ENCODE results near the gene SECISBP2.

SECISBP2 gene

DNA sequence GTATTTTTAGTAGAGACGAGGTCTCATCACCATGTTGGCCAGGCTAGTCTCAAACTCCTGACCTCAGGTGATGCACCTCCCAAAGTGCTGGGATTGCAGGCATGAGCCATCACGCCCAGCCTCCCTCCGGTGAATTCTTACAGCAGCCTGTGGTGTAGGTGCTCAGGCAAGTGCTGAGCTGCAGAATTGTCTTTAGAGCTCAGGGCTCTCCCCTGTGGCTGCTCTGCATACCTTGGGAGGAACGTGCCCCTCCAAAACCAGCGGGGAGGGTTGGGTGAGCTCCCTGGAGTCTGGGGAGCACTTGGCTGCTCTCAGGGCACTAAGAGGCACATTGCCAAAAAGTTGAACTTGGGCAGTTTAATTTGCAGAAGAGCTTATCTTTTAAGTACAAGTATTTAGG is 29.4 kb downstream of the SECISBP2 start:
- DNase-seq (ENCODE audit: low read depth): no peak

DNA sequence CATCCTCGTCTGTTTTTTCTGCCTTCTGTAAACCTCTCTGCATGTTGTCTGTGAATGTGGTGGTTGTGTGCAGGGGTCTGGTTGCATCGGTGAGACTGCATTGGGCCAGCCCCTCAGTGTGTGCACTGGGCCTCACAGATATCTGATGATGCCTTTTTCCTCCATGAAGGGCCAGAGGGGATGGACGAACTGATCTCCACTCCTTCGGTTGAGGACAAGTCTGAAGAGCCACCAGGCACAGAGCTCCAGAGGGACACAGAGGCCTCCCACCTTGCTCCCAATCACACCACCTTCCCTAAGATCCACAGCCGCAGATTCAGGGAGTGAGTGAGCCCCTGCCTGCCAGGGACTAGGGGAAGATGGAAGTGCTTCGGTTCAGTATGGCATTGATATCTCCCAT is 31.3 kb downstream of the SECISBP2 start:
- no peak for DNase-seq (ENCODE audit: low read depth)

DNA sequence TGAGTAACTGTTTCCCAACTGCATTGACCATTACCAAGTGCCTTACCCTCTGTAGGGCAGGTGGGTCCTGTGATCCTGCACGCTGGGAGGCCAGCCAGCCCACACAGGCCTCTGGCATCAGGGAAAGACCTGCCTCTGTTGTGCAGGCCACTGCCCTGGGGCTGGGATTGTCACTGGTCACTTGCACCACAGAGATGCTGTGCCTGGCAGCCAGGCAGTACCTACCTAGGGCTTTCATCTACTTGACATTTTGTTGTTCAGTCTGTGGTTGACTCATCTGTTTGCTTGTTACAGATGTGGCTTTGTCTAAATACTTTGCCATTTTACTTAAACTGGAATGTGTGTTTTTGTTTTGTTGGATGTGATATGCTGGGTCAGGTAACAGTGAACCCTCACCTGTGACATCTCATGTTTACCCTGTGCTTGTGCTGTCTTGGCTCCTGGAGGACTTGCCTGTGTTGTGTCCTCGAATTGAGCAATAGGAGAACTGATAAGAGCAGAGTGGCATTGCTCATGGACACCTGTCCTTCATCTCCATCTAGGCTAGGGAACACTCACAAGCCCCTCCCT is 32.8 kb downstream of the SECISBP2 start:
- no peak for DNase-seq (ENCODE audit: low read depth)

DNA sequence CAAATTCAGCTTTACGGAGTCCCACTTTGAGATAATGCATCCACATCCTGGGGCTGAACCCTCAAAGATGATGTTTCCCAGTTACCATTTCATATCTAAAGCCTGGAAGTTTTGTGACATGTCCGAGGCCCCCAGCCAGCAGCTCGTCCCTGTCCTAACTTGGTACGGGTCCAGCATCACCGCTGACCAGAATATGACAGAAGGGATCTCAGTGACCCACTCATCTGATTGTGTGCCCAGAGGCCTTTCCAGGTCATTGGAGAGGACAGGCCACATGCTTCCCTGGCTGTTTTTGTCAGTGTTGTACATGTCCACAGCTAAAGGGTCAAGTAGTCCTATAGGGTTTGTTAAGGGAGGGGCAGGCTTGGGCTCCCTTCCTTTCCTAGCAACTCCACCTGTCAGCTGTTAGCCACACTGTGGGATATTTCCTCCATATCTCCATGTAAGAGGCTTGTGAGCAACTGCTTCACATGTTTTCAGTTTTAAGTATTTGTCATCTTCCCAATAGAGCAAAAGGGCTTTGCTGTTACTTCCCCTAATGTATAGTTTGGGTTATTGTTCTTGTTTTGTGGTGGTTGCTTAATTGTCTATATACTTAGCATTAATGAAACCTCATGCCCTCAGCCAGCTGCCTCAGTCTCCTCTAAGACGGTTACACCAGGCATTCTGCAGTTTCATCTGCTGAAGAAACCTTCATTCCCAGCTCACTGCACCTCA is 33.4 kb downstream of the SECISBP2 start:
- DNase-seq (ENCODE audit: low read depth): no peak

DNA sequence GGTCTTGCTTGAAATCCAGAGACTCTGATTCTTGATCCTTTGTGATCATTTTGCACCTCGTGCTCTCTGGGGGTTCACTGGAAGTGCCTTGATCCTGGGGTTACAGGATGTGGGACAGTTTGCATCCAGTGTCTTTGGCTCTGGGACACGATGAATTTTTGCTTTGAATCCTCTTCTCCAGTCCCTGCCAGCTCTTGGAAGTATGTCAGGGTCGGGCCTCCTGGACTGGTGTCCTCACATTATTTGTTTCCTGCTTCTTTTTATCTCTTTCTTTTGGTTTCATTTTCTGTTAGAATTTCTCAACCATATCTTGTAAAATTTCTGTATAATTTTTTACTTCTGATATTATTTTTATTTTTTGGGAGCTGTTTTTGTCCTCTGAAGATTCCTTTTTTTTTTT is 34.2 kb downstream of the SECISBP2 start:
- DNase-seq (ENCODE audit: low read depth): no peak

DNA sequence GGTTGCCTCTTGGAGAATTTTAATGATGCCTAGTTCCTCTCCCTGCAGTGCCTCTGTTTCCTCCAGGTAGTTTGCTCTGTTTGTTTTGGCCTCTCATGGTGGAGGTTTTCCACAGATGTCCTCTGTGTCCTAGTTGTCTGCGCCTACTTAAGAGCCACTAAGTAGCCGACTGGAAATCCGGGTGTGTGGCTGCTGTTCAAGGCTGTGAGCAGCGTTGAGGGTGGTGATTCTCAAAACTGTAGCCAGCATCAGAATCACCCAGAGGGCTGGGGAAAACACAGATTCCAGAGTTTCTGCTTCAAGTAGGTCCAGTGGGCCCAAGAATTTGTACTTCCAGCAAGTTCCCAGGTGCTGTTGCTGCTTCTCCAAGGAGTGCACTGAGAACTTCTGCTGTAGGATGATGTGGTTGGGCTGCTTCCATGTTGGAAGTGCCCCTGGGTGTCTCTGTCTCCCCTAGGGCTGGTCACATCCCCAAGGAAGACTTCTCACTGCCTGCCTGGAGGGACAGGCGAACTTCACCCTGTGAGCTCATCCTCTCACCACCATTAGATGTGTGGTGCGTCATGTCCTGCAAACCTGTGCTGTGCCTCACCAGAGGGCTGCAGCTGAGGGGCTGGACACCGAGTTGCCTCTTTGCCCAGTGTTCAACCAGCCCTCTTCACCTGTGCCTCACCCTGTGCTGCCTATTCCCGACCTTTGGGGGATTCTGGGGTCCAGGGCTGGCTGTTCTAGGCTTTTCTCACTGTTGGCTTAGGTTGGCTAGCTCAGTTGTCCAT is 34.8 kb downstream of the SECISBP2 start:
- DNase-seq (ENCODE audit: low read depth): no peak

DNA sequence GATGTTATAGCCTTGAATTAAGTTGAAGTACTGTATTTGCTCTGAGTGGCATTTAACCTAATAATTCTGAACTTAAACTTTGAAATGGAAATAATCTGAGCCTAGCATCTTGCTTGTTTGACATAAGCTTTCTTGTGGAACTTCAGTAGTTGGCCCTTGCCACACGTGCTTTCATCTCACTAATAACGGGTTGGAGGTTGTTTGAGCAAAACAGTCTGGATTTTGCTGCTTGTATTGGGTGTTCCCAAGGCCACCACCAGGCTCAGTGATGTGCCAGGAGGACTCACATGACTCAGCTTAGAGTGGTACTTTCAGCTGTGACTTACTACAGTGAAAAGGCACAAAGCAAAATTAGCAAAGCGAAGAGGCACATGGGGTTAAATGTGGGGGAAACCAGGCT is 35.7 kb downstream of the SECISBP2 start:
- no peak for DNase-seq (ENCODE audit: low read depth)

DNA sequence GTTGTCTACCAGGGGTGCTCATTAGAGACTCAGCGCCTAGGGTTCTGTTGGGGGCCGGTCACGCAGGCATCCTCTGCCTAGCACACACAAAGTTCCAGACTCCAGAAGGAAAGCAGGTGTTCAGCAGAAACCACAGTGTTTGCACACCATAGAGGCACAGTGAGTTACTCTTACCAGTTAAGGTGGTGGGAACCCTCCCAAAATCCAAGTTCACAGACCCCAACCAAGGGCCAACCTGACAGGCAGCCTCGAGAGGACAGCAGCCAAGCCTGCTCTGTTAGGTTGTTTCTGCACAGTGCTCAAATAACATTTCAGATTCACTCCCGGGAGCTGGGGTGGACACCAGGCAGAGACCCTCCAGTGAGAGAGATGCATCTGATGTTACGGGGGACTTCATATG is 36.2 kb downstream of the SECISBP2 start:
- DNase-seq (ENCODE audit: low read depth): no peak

DNA sequence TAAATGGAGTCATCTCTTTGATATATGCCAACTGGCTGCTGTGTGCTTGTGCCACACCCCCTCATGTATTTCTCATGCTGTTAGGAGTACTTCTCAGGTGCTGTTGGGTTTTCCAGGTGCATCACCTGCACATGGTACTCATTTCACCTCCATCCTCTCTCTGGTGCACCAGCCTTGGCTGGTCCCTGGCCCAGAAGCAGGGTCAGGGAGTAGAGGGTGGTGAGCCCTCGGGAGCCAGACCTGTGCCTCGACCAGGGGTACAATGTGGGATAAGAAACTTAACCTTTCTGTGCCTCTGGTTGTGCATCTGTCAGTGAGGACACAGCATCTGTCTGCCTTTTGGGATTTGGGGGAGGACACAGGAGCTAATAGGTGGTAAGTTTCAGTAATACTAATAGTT is 38.5 kb downstream of the SECISBP2 start:
- DNase-seq (ENCODE audit: low read depth): no peak

DNA sequence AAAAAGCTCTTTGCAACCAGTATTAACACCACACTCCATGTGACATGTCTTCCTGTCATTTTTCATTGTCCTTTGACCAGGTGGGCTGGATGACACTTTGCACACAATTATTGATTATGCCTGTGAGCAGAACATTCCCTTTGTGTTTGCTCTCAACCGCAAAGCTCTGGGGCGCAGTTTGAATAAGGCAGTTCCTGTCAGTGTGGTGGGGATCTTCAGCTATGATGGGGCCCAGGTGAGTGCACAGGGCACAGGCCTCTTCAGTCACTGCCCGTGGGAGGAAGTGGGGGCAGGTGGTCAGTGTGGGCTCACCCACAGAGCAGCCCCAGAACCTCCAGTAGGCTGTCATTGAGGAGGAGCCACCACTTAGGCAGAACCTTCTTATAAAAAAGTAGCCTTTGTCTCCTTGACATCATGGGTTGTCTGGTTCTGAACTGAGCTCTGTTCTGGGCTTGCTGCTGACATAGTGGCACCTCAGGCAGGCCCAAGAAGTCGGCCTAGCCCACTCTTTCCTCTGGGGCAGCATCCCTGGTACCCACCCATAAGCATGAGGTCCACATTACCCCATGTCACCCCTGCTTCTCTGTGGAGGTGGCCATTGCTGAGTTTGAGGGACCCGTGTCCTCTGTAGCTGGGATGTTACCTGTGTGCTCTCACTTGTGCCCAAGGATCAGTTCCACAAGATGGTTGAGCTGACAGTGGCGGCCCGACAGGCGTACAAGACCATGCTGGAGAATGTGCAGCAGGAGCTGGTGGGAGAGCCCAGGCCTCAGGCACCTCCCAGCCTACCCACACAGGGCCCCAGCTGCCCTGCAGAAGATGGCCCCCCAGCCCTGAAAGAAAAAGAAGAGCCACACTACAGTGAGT is 39.3 kb downstream of the SECISBP2 start:
- no peak for DNase-seq (ENCODE audit: low read depth)

DNA sequence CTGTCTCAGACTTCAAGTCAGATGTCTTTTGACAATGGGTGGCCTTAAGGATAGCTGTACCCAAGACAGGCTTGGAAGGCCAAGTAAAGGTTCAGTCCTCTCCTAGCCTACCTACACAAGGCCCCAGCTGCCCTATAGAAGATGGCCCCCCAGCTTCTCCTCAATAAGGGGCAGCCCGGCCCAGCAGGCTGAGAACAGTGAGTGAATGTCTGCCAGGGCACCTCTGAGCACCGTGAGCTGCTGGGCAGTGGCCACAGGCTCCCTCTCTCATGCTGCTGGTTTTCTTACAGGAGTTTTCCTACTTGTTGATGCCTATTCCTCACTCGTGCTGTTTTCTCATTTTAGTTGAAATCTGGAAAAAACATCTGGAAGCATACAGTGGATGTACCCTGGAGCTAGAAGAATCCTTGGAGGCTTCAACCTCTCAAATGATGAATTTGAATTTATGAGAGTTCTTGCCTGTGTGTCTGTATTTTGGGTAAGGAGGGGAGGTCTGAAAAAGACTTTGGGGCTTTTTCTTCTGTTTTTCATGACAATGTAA is 40.1 kb downstream of the SECISBP2 start:
- DNase-seq (ENCODE audit: low read depth): no peak

DNA sequence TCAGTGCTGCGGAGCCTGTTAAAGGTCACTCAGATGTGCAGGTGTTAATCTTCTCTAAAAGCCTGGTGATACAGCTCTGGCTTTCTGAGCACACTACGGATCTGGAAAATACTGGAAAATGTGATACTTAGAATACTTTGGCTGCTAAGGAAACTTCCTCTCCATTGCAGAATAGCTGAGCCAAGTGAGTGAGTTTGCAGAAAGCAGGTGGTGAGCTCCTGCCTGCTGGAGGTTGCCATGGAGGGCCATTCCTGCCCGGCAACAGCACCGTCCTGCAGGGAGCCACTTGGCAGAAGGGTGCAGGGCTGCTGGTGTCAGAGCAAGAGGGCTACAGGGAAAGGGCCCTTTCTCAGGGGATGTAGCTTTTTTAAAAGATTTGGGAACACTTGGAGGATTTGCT is 40.7 kb downstream of the SECISBP2 start:
- no peak for DNase-seq (ENCODE audit: low read depth)

DNA sequence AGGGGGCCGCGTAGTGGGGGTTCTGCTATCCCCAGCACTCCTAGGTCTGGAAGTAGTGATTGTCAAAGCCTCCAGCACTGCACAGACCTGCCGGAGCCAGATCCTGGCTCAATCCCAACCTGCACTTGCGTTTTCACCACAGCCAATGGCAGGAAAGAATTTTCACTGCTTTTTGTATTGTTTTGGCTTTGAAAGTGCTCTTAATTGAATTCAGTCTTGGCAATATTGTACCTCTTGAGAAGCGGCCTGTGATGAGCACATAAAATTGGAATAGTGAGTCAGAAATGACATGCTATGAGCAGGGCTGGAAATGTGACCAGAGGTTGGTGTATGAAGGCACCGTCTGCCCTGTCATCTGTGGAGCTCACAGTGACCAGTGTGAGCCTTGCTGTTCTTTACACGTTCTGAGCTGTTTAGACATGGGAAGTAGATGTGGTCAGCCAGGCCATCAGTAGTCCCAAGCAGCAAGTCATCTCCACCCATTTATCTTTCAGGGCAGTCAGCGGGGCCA is 41.5 kb downstream of the SECISBP2 start:
- no peak for DNase-seq (ENCODE audit: low read depth)

DNA sequence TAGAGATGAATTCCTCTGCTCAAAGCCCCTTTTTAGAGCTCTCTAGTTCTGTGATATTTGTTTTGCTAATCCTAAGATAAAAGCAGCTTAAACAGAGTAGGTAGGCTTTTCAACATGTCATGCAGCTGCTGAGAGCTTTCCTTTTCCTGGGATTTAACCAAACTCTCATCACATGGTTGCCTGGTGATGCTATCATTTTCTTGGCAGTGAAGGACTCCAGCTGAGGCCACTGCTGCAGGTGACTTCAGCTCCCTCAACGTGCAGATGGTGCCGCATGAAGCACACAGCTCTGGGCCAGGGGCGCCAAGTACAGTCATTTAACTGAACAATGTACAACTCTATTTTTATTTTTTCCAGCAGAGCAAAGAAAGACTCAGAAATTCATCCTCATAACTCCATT is 42.2 kb downstream of the SECISBP2 start:
- no peak for DNase-seq (ENCODE audit: low read depth)

DNA sequence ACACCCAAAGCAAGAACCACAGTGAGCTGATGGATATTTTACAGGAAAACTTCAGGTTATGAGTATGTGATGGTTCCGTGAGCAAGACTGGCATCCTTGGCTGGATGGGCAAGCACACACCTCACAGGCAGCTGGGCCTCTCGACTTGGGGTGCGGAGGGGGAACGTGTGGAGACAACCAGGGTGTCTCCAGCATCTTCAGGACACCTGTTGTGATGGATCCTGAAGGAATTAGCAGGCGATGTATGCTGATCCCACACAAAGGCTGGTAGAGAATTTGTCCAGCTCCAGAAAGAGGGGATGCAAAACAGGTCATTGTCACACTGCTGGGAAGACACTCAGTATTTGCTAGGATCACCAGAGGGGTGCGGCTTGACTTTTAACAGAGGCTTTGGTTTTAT is 42.7 kb downstream of the SECISBP2 start:
- no peak for DNase-seq (ENCODE audit: low read depth)

DNA sequence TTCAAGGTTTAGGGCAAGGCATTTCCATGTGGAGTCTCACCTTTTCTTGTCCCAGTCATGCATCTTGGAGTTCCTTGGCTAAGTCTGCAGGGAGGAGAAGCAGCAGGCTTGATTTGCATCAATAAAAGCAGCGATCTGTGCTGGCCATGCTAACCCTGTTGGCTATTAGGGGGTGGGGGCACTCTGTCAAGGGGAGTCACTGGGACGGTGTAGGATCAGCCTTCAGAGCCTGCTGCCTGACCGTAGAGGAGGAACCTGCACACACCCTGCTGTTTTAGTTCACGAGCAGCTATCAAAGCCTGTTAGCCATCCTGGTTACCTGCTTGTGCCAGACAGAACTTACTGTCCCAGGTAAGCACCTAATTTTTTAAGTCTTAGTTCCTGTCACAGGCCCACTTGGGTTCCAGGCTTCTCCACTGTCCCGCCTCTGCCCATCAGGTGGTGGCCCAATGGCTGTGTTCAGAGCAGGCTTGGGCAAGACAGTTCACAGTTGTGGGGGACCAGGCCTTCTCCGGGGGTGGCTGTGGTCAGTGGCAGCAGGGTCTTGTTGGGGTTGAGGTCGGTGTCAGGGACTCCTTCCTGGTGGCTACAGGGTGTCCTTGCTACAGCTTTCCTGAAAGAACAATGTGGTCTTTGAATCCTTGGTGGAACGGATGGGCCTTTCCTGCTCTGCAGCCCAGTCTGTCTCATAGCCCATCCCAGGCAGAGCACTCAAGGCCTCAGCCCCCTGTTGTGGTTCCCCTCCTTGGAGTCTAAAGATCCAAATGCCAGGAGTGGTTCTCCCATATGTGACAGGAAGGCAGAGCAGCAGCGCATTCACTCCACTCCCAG is 43.7 kb downstream of the SECISBP2 start:
- no peak for DNase-seq (ENCODE audit: low read depth)

DNA sequence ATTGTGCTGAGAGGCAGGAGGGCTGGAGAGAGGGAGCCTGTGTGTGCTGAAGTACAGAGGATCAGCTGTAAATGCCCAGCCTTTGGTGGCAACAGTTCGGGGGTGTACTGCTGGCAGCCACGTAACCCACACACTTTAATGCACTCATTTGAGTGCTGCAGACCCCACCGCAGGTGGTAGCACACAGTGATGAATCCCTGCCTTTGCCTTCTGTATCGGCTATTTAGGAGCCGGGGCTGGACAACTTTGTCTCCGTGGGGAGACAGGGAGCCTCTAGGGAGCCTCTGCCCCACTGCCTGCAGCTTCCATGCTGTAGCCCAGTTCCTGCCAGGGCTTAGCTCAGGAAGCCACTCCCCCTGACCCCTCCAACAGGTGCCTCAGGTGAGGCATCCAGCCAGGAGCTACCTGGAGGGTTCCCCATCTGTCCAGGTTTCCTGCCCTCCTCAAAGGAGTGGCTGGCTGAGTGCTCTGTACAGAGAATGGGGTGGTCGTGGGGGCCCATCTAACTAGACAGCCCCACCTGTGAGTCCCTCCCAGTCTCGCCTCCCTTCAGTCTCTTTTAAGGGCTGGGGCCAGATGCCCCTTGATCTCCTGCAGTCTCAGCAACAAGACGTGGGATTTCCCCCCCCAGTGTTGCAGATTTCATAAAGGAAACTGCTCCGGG is 44.5 kb downstream of the SECISBP2 start:
- no peak for DNase-seq (ENCODE audit: low read depth)

DNA sequence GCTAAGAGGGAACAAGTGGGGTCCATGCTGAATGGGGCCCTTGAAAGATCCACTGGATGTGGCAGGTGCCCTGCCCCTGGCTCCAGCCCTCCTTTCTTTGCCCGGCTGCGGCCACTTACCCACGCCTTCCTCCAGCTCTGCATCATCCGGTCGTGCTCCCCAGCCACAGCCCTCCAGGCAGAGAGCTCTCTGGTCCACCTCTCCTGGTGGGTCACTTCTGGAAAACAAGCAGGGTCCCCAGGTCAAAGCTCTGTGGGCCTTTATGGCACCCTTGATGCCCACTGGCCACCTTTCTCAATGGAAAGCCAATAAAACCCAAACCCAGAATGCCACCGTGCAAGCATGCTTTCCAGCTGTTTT is 45.0 kb downstream of the SECISBP2 start:
- DNase-seq (ENCODE audit: low read depth): no peak

DNA sequence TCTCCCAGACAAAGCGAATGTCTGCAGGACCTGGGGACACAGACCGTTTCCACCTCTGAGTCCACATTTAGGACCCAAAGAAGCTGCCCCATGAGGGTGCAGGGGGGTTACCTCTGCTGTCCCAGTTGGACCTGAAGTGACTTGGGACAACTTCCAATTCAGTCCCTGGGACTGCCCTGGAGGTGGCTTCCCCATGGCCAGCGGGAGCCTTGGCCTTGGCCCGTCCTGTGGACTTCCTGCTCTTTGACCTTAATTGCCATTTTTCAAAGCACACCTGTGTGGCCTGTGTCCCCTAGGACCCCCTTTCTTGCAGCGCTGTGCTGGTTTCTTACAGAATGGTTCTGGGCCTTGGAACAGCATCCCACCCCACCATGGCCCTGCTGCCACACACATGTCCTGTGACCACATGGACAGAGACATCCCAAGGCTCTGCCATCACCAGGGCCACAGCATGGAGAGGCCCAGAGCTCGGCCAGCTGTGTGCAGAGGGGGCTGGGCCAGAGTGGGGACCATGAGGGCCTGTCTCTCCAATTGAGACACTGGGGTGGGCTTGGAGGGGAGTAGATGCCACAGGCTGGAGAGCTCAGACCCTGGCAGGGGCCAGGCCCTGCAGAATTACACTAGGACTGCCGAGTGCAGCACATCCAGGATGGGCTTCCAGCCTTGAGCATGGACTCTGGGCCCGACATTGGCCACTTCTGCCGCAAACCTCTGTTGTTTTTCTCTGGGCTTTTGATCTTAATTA is 45.8 kb downstream of the SECISBP2 start:
- DNase-seq (ENCODE audit: low read depth): no peak

Measured in stimulated activated CD8-positive, alpha-beta memory T cell treated with anti-CD3 and anti-CD28 coated beads, Interleukin-7, amount 100 ng/mL, for 24 hours (primary cell).